T follicular helper cell (primary cell): ENCODE data around the gene GOLGA3.
"Not testable (repeated sequence)": the region's sequence is repeated elsewhere in the genome, so short reads cannot be mapped to it uniquely, and the experiment has no call there.

Source experiments
- DNase-seq: peaks from one replicate; pipeline ENCODE4 v3.0.0-alpha.2; 2020; ENCODE audit warnings: low read depth
- total RNA-seq, 2 experiments: gene quantifications; one replicate each; lab custom pipeline; 2026; lab: John Stamatoyannopoulos, UW

The GOLGA3 gene, protein sequence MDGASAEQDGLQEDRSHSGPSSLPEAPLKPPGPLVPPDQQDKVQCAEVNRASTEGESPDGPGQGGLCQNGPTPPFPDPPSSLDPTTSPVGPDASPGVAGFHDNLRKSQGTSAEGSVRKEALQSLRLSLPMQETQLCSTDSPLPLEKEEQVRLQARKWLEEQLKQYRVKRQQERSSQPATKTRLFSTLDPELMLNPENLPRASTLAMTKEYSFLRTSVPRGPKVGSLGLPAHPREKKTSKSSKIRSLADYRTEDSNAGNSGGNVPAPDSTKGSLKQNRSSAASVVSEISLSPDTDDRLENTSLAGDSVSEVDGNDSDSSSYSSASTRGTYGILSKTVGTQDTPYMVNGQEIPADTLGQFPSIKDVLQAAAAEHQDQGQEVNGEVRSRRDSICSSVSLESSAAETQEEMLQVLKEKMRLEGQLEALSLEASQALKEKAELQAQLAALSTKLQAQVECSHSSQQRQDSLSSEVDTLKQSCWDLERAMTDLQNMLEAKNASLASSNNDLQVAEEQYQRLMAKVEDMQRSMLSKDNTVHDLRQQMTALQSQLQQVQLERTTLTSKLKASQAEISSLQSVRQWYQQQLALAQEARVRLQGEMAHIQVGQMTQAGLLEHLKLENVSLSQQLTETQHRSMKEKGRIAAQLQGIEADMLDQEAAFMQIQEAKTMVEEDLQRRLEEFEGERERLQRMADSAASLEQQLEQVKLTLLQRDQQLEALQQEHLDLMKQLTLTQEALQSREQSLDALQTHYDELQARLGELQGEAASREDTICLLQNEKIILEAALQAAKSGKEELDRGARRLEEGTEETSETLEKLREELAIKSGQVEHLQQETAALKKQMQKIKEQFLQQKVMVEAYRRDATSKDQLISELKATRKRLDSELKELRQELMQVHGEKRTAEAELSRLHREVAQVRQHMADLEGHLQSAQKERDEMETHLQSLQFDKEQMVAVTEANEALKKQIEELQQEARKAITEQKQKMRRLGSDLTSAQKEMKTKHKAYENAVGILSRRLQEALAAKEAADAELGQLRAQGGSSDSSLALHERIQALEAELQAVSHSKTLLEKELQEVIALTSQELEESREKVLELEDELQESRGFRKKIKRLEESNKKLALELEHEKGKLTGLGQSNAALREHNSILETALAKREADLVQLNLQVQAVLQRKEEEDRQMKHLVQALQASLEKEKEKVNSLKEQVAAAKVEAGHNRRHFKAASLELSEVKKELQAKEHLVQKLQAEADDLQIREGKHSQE (N-terminal part only)
- 266 to 284 reads per million in 2 experiments for total RNA-seq

DNA sequence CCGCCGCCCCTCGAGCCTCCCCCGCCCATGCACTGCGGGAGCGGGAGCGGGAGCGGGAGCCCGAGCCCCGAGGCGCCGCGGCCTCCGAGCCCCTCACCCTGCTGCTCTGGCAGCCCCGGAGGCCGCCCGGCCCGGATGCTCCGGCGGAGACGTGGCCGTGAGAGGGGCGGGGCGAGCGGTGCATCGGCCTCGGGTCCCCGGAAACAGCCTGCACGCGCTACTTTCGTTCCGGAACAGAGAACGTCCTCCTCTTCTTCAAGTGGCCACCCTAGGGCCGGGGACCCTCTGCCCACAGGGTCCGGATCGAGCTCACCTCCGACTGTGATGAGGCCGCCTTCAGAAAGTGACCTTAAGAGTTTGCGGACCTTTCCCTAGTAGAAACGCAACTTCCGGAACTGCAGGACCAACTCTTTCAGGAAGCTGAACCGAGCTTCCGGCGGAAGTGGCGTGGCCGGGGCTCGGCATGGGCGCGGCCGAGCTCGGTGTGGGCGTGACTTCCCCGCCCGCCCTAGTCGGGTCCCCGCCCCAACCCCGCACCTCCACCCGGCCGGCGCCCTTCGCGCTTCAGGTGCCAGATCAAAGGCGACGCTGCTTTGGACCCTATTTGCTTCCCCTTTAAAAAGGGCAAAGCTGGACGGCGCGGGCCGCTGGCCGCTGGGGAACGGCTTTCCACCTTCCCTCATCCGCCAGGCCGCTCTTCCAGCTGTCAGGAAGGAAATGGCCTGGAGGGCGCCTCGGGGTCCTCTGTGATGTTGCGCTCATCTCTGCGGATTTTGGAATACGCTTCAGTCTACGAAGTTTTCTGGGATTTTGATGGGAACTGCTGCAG lies at the start of gene GOLGA3:
GOLGA3 (minus strand) TSS at position 164 of the 829 bp plus-strand sequence. CDS start 6,741 bp downstream, outside the sequence.
- peak; percentile 95 for DNase-seq

DNA sequence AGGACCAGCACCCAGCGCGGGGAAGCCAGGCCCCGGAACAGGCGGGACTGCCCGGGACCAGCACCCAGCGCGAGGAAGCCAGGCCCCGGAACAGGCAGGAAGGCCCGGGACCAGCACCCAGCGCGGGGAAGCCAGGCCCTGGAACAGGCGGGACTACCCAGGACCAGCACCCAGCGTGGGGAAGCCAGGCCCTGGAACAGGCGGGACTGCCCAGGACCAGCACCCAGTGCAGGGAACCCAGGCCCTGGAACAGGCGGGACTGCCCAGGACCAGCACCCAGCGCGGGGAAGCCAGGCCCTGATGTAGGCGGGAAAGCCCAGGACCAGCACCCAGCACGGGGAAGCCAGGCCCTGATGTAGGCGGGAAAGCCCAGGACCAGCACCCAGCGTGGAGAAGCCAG lies 46.0 kb upstream of the GOLGA3 start:
- DNase-seq: not testable (repeated sequence)

DNA sequence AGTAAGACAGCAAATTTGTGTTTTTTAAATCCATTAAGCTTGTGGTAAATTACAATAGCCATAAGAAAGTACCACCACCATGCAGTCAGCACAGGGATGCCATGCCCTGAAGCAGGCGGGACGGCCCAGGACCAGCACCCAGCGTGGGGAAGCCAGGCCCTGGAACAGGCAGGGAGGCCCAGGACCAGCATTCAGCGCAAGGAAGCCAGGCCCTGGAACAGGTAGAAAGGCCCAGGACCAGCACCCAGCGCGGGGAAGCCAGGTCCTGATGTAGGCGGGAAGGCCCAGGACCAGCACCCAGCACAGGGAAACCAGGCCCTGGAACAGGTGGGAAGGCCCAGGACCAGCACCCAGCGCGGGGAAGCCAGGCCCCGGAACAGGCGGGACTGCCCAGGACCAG lies 45.5 kb upstream of the GOLGA3 start:
- no peak for DNase-seq

DNA sequence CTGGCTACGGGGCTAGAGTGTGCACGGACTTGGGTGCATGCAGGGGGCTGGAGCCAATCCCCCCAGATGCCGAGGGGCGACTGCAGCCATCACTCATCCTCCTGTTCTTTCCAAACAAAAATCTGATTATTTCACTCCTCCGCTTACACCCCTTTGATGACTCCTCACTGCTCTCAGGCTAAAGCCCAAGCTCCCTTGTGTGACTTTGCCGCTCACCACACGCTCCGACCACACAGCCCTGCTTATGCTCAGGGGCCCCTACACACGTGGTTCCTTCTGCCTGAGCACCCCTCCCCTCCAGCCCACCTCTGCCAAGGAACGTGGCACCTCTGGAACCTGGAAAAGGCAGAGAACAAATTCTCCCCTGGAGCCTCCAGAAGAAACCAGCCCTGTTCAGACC lies 45.1 kb upstream of the GOLGA3 start:
- no peak for DNase-seq

DNA sequence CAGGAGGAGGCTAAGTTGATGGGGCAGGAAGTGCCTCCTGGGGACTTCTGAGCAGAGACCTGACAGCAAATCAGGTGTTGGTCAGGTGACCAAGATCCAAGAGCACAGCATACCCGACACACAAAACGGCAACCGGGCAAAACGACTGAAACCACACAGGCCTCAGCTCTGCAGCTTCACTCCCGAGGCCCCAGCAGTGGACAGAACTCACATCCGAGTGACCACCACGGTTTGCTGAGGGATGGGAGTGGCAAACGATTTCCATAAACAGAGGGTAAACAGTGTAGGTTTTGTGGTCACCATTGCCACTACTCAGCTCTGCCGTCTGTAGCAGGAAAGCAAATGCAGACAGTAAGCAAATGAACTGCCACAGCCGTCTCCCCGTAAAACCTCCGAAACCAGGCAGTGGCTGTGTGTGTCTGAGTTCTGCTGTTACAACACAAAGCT lies 44.3 kb upstream of the GOLGA3 start:
- no peak for DNase-seq

DNA sequence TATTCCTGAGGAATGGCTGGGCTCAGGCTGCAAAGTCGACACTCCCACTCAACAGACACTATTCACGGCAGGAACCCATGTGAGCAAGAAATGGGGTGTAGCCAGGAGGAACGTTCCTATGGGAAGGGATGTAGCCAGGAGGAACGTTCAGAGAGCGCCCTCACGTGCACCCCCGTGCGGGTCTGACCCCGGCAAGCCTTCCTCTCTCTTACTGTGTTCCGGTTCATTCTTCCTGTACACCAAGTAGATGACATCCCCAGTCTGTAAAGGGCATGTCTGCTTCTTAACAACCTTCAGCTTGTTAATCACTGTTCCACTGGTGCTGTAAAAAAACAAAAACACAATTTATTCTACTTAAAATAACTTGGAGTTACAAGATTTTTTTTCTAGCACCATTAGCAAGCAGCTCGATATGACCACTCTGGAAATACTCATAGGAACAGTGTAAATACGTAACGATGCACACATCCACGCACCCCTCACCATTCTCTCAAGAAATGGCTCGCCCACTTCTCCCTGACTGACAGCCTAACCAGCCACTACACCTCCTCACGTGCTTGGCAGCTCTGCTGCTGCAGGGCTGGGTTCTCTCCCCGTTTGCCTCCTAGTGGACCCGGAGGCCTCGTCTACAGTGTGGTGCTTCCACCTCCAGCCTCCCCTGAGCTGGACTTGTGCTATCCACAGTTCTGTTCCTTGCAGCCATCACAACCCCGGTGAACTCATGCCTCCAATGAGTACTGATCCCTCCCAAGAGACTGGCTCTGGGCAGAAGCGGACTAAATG lies 43.6 kb upstream of the GOLGA3 start:
- no peak for DNase-seq

DNA sequence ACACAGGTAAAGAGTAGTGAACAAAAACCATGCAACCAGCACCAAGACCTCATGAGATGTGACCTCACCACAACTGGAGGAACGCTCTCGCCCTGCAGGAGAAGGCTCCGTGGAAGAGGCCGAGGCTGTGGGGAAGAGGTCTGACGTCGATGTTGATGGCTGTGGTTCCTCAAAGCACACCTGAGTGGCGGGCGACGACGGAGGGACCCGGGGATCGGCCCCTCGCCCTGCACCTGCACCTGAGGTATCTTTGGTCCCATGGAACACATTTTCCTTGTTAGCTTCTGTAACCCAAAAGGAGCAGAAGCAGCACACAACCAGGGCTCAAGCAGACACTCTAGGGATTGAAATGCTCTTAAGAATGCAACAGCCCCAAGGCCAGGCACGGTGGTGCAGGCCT lies 40.9 kb upstream of the GOLGA3 start:
- no peak for DNase-seq

DNA sequence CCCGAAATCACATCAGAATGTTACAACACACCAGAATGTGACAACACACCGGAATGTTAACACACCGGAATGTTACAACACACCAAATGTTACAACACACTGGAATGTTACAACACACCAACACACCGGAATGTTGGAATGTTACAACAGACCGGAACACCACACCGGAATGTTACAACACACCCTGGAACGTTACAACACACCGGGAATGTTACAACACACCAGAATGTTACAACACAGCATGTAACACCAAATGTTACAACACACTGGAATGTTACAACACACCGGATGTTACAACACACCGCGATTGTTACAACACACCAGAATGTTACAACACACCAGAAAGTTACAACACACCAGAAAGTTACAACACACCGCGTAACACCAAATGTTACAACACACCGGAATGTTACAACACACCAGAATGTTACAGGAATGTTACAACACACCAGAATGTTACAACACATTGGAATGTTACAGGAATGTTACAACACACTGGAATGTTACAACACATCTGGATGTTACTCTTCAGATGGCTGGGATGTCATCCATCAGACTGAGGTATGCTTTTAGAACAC lies 37.7 kb upstream of the GOLGA3 start:
- DNase-seq: no peak

DNA sequence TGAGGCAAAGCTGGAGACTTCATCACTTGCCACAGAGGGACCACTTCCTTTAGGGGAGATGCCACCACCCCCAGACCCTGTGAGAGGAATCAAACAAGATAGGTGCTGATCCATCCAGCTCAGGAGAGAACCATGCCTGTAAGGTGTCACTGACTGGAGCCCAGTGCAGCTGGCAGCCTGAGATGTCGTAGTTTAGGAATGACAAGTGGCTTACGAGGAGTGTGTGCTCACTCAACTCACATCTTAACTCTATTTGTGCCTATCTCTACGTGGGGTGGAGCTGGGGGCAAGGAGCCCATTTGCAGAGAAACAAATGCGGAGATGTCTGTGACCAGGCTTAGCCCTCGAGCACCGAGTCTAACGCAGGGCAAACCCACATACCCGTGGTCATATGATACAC lies 32.9 kb upstream of the GOLGA3 start:
- DNase-seq: no peak

DNA sequence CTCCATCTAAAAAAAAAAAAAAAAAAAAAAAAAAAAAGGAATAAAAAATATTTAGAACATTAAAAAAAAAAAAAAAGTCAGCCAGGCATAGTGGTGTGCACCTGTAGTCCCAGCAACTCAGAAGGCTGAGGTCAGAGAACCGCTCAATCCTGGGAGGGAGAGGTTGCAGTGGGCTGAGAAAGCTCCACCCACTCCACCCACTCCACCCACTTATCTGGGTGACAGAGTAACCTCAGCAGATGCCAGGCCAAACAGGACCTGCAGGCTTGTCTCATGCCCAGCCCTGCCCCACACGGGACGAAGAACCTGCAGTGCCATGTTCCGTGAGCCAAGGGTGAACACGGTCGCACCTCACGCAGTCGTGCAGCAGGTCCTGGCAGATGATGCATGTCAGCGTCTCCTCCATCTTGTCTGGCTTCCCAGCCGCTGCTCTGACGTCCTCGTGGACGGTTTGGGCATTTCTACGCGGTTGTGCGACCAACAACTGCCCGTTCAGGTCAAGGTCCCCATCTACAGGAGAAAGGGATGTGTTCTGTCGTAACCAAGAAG lies 30.1 kb upstream of the GOLGA3 start:
- DNase-seq: no peak

DNA sequence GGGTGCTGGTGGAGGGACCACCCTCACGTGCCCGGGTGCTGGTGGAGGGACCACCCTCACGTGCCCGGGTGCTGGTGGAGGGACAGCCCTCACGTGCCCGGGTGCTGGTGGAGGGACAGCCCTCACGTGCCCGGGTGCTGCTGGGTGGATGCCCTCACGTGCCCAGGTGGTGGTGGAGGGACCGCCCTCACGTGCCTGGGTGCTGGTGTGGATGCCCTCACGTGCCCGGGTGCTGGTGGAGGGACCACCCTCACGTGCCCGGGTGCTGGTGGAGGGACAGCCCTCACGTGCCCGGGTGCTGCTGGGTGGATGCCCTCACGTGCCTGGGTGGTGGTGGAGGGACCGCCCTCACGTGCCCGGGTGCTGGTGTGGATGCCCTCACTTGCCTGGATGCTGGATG lies 28.4 kb upstream of the GOLGA3 start:
- DNase-seq: not testable (repeated sequence)

DNA sequence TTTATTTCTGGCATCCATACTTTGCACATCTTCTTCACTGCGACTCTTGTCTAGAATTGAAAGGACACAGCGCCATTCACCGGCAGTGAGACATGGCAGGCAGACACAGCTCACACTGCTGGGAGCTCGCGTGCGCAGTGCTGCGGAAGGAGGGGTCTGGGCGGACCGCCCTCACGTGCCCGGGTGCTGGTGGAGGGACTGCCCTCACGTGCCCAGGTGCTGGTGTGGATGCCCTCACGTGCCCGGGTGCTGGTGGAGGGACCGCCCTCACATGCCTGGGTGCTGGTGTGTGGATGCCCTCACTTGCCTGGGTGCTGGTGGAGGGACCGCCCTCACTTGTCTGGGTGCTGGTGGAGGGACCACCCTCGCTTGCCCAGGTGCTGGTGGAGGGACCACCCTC lies 27.9 kb upstream of the GOLGA3 start:
- no peak for DNase-seq

DNA sequence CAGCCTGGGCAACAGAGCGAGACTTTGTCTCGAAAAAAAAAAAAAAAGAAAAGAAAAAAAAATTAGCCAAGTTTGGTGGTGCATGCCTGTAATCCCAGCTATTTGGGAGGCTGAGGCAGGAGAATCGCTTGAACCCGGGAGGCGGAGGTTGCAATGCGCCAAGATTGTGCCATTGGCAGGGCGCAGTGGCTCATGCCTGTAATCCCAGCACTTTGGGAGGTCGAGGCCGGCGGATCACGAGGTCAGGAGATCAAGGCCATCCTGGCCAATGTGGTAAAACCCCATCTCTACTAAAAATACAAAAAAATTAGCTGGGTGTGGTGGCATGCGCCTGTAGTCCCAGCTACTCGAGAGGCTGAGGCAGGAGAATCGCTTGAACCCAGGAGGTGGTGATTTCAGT lies 26.5 kb upstream of the GOLGA3 start:
- DNase-seq: not testable (repeated sequence)

DNA sequence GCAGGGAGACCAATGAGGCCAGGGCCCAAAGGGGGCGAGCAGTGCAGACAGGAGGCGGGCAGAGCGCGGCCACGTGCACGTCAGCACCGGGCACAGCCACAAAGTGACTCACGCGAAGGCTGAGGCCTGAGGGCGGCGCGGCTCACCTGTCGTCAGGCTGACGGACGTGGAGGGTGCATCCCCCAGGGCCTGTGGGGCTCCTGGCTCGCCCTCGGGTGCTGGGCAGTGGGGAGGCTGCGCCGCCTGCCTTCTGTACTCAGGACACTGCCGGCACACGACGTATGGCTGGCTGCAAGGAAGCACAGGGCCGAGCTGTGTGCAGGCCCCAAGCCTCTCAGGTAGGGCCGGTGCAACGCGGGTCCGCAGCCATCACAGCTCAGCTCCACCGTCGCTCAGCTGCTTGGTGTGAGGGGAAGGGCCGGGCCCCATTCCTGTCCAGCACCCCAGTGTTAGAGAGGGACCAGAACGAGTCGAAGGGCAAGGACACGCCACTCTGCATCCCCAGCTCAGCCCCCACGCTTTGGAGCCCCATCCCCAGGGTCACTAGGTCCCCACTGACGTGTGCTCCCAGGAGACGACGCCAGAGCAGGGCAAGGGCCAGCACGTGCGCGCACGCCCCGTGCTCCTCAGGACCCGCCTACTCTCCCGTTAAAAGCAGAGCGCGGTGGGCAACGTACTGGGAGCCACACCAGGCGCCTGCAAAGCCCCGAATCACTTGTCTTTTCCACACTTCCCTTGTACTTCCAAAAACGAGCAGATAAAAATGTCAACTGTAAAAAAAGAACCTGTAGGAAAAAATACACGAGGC lies 24.8 kb upstream of the GOLGA3 start:
- no peak for DNase-seq

DNA sequence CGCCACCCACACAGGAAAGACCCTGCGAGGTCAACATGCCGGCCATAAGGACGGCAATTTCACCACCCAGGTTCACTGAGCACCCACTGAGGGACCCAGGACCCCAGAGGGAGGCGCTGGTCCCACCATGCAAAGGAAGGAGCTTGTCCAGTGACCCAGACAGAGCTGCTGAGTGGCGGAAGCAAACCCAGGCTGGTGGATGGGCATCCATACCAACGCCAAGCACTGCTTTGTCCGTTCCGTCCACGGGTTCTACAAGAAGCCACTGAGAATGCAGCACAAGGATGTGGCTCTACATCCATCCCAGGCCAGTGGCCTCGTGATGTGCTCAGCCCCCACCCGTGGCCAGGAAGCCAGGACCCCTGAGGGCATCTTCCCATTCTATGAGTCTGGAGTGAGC lies 23.8 kb upstream of the GOLGA3 start:
- DNase-seq: no peak

DNA sequence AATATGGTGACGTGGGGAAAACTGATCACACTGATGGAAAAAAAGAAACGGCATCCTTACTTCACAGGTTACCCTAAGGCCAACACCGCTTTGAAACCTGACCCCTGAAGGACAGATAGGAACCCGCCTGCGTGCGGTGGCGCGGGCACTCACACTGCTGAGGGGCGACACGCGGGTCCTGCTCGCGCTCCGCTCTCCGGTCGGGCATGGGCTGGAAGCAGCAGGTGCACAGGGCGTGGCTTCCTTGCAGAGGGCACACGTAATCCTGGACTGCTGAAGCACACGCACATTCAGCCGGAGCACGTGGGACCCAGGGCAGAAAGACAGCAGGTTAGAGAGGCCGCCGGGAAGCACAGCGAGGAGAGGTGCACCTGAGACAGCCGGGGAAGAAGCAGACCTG lies 22.8 kb upstream of the GOLGA3 start:
- DNase-seq: no peak

DNA sequence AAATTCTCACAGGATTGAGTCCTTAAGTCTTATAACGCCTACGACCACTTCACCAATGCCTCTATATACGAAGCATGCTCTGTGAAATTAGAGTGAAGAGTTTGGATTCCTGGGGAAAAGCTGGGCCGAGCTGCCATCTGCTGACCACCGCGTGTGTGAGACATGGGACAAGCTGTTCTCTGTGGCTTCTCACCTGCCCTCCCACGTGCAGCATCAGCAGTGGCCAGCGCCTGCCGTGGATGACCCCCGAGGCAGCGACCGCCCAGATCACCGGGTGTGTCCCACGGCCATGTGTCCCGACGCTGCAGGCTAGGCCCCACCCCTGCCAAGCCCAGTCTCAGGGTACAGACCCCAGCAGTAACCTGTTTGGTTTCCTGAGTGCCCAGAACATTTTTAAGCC lies 21.6 kb upstream of the GOLGA3 start:
- no peak for DNase-seq

DNA sequence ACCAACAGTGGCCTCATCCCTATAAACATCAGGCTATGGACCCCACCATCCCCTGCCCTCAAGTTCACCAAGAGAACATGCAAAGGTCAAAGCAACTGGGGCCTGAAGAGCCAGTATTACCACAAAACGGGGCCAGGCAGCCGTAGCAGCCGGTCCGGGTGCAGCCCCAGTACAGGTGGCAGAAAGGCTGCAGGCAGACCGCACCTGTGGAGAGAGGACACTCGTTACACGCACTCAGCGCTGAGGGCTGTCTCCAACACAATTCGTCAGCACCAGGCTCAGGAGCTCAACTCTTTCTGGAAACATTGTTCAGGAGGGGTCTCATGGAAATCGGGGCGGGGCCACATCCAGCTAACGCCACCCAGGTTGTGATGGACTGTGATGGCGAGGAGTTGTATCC lies 19.9 kb upstream of the GOLGA3 start:
- DNase-seq: no peak
